NB4 (cell line): ENCODE results near the gene HRCT1.

Source experiments
- DNase-seq: peaks from one replicate; pipeline ENCODE4 v3.0.0; 2010; ENCODE audit warnings: low read depth
- H3K4me3 ChIP-seq: one replicate; pipeline ENCODE4 v1.5.1; 2011; ENCODE audit warnings: mild to moderate bottlenecking, low read depth, low read length, moderate library complexity
- CTCF ChIP-seq: IDR thresholded peaks from one replicate; pipeline ENCODE4 v1.5.1; 2012; ENCODE audit warnings: low read depth, low read length
- MAX ChIP-seq: IDR thresholded peaks from 2 replicates; pipeline ENCODE4 v1.6.1; 2011; ENCODE audit warnings: low read depth, low read length
- MYC ChIP-seq: IDR thresholded peaks from 2 replicates; pipeline ENCODE4 v1.6.1; 2011; ENCODE audit warnings: low read depth, low read length
- POLR2A ChIP-seq: IDR thresholded peaks from 2 replicates; pipeline ENCODE4 v1.6.1; 2011; ENCODE audit warnings: mild to moderate bottlenecking; ENCODE audit not compliant: insufficient read length; ENCODE audit errors: extremely low read depth

HRCT1 gene

GRCh38 chr9:35898337-35898736 is 7.7 kb upstream of the HRCT1 start:
- TF ChIP-seq MAX (no peak), CTCF (no peak), MYC (no peak), POLR2A (no peak)
- DNase-seq, result no peak

GRCh38 chr9:35899021-35899420 is 7.0 kb upstream of the HRCT1 start:
- no peak overlapping the region for H3K4me3 ChIP-seq
- TF ChIP-seq MAX, result no peak
- no peak for TF ChIP-seq MYC
- no peak for TF ChIP-seq POLR2A
- no peak for TF ChIP-seq CTCF
- DNase-seq, result no peak

More at GRCh38 chr9:35898337-35898736, 7.7 kb upstream of the HRCT1 start:
- H3K4me3 ChIP-seq, result no peak overlapping the region

GRCh38 chr9:35903049-35903448 is 3.0 kb upstream of the HRCT1 start:
- TF ChIP-seq MAX, result peak; percentile 7; the same call in 1 of the 2 replicates
- TF ChIP-seq CTCF, result peak; percentile 36
- TF ChIP-seq POLR2A, result no peak
- TF ChIP-seq MYC, result no peak
- peak; percentile 46 for DNase-seq
- no peak overlapping the region for H3K4me3 ChIP-seq

- no peak for DNase-seq
- H3K4me3 ChIP-seq, result no peak overlapping the region
- TF ChIP-seq CTCF, result no peak
- TF ChIP-seq MAX, result no peak
- no peak for TF ChIP-seq MYC
- no peak for TF ChIP-seq POLR2A
These were observed 1.7 kb upstream of the HRCT1 start for GRCh38 chr9:35904338-35904737.

GRCh38 chr9:35905051-35905781 is 786 bp upstream of the HRCT1 start:
- DNase-seq, result no peak
- no peak for TF ChIP-seq POLR2A
- no peak for TF ChIP-seq MAX
- TF ChIP-seq MYC, result no peak
- no peak for TF ChIP-seq CTCF
- H3K4me3 ChIP-seq, result no peak overlapping the region
